Measurements from ENCODE around the gene RFTN1. TPM values are rescaled to one million over a fixed set of nuclear protein-coding genes. Genes with fewer than 3 reads are reported as not detected.

Gene RFTN1
- total RNA-seq, 2 experiments from 2014 or later, result 81.8 to 152 TPM

GRCh38 chr3:16488637-16489036, 24.9 kb downstream of the RFTN1 start:
- Histone ChIP-seq H3K79me2 (ENCODE audit: insufficient read depth, low read depth, low read length) (peaks cover 83% of the 10 kb centered on the region), H3K36me3 (ENCODE audit: insufficient read depth, low read length) (peaks cover 100% of the 10 kb centered on the region), H4K20me1 (ENCODE audit: insufficient read depth, low read length) (0 out of 2 replicates have a peak, but pooled peaks cover 4% of the 10 kb centered on the region), H3K4me1 (ENCODE audit: insufficient read depth, low read length, poor library complexity, severe bottlenecking) (peaks cover 40% of the 10 kb centered on the region), H3K4me3 (ENCODE audit: low read depth, low read length, poor library complexity, severe bottlenecking) (no peak overlapping the region), H2AFZ (ENCODE audit: low read length) (no peak overlapping the region), H3K9me3 (ENCODE audit: low read length) (no peaks in the 10 kb centered on the region), H3K9me2 (ENCODE audit: insufficient read depth, low read length) (no peaks in the 10 kb centered on the region), H3K27ac (ENCODE audit: low read depth, low read length, poor library complexity, severe bottlenecking) (no peak overlapping the region), H3K4me2 (ENCODE audit: low read length) (no peak overlapping the region)
- DNase-seq (ENCODE audit: low spot score), result no peak
- intact Hi-C loops (cut with micrococcal nuclease; ENCODE audit: unreplicated experiment), result no loop called here
- TF ChIP-seq CTCF (conservative IDR thresholded peaks at IDR 0.05; ENCODE audit: low read length) (no peak), EZH2phosphoT487 (IDR thresholded peaks at IDR 0.05; ENCODE audit: borderline replicate concordance, low read depth, low read length) (no peak)
- ChIA-PET POLR2A (interaction anchor here (0.7 to 2.9 kb wide), 5 partner anchors 10 to 42 kb away, joined by 3 to 12 read pairs (median 5); no protein-coding TSS in a partner anchor), CTCF (ENCODE audit: unreplicated experiment) (no interaction called here)
- BruUV-seq (replicated peaks), result no TSS peak

- H4K20me1 ChIP-seq (ENCODE audit: insufficient read depth, low read length), result 0 out of 2 replicates have a peak, but pooled peaks cover 4% of the 10 kb centered on the region
- POLR2A ChIA-PET, result interaction anchor here (0.7 to 2.9 kb wide), 5 partner anchors 8 to 41 kb away, joined by 3 to 12 read pairs (median 4); no protein-coding TSS in a partner anchor
- no peak overlapping the region for H3K27ac ChIP-seq (ENCODE audit: low read depth, low read length, poor library complexity, severe bottlenecking)
These were observed 25.9 kb downstream of the RFTN1 start for GRCh38 chr3:16487511-16488175.

More at GRCh38 chr3:16487511-16488175, 25.9 kb downstream of the RFTN1 start:
- Histone ChIP-seq H3K36me3 (ENCODE audit: insufficient read depth, low read length) (peaks cover 96% of the 10 kb centered on the region), H3K9me3 (ENCODE audit: low read length) (no peaks in the 10 kb centered on the region), H3K79me2 (ENCODE audit: insufficient read depth, low read depth, low read length) (peaks cover 90% of the 10 kb centered on the region), H3K9me2 (ENCODE audit: insufficient read depth, low read length) (no peaks in the 10 kb centered on the region), H2AFZ (ENCODE audit: low read length) (no peak overlapping the region), H3K4me2 (ENCODE audit: low read length) (no peak overlapping the region), H3K4me1 (ENCODE audit: insufficient read depth, low read length, poor library complexity, severe bottlenecking) (peaks cover 50% of the 10 kb centered on the region), H3K4me3 (ENCODE audit: low read depth, low read length, poor library complexity, severe bottlenecking) (no peak overlapping the region)
- TF ChIP-seq EZH2phosphoT487 (IDR thresholded peaks at IDR 0.05; ENCODE audit: borderline replicate concordance, low read depth, low read length) (no peak), CTCF (conservative IDR thresholded peaks at IDR 0.05; ENCODE audit: low read length) (no peak)
- DNase-seq (ENCODE audit: low spot score), result no peak
- intact Hi-C loops (cut with micrococcal nuclease; ENCODE audit: unreplicated experiment), result no loop called here
- CTCF ChIA-PET (ENCODE audit: unreplicated experiment), result no interaction called here
- BruUV-seq (replicated peaks), result no TSS peak

All from OCI-LY7 (cell line).